NCI-H2196 treated with DMSO at 0.1 percent for 48 hours (cell line): ENCODE results near the gene SPDYE2.
"Not testable (repeated sequence)": the region's sequence is repeated elsewhere in the genome, so short reads cannot be mapped to it uniquely, and the experiment has no call there.

Source experiments
- DNase-seq: peaks from one replicate; lab custom pipeline; 2025; ENCODE audit not compliant: unreplicated experiment; lab: John Stamatoyannopoulos, UW

The SPDYE2 gene

GRCh38 chr7:102535062-102535615, 15.9 kb upstream of the SPDYE2 start:
- DNase-seq, result not testable (repeated sequence)

GRCh38 chr7:102540604-102541003, 10.4 kb upstream of the SPDYE2 start:
- not testable (repeated sequence) for DNase-seq

GRCh38 chr7:102542083-102542482, 8.9 kb upstream of the SPDYE2 start:
- DNase-seq, result not testable (repeated sequence)

GRCh38 chr7:102542771-102543170, 8.3 kb upstream of the SPDYE2 start:
- DNase-seq, result not testable (repeated sequence)

- not testable (repeated sequence) for DNase-seq
Measured at GRCh38 chr7:102543596-102543995, 7.4 kb upstream of the SPDYE2 start, which contains the start of gene UPK3BL2. TSS of gene UPK3BL2 (minus strand) at chr7:102543696. CDS start at chr7:102543636, 60 bp downstream.

GRCh38 chr7:102544372-102544771, 6.7 kb upstream of the SPDYE2 start:
- DNase-seq, result not testable (repeated sequence)

GRCh38 chr7:102545288-102545687, 5.7 kb upstream of the SPDYE2 start:
- not testable (repeated sequence) for DNase-seq

GRCh38 chr7:102546353-102546752, 4.7 kb upstream of the SPDYE2 start:
- DNase-seq, result not testable (repeated sequence)

GRCh38 chr7:102568620-102569019, 17.6 kb downstream of the SPDYE2 start:
- not testable (repeated sequence) for DNase-seq

GRCh38 chr7:102572261-102573239, 21.5 kb downstream of the SPDYE2 start, which contains the start of gene POLR2J3:
TSS of gene POLR2J3 (minus strand) at chr7:102572583. CDS start at chr7:102572521, 62 bp downstream.
- not testable (repeated sequence) for DNase-seq

- DNase-seq, result not testable (repeated sequence)
Measured at GRCh38 chr7:102574607-102575006, 23.6 kb downstream of the SPDYE2 start.

GRCh38 chr7:102576363-102576762, 25.3 kb downstream of the SPDYE2 start:
- not testable (repeated sequence) for DNase-seq

GRCh38 chr7:102577315-102578240, 26.6 kb downstream of the SPDYE2 start:
- DNase-seq, result not testable (repeated sequence)

- not testable (repeated sequence) for DNase-seq
Measured at GRCh38 chr7:102578486-102578885, 27.5 kb downstream of the SPDYE2 start.

GRCh38 chr7:102581722-102582121, 30.7 kb downstream of the SPDYE2 start:
- not testable (repeated sequence) for DNase-seq

- not testable (repeated sequence) for DNase-seq
Measured at GRCh38 chr7:102583495-102583894, 32.5 kb downstream of the SPDYE2 start.

GRCh38 chr7:102589857-102590256, 38.8 kb downstream of the SPDYE2 start:
- not testable (repeated sequence) for DNase-seq

GRCh38 chr7:102592477-102593019, 41.5 kb downstream of the SPDYE2 start:
- not testable (repeated sequence) for DNase-seq

- not testable (repeated sequence) for DNase-seq
Measured at GRCh38 chr7:102593637-102594334, 42.8 kb downstream of the SPDYE2 start.

- DNase-seq, result not testable (repeated sequence)
Measured at GRCh38 chr7:102596036-102596435, 45.0 kb downstream of the SPDYE2 start.
